Mucosa of rectum (tissue), 2 donors: Measurements from ENCODE around the gene TAOK1.
"Not testable (repeated sequence)": the region's sequence is repeated elsewhere in the genome, so short reads cannot be mapped to it uniquely, and the experiment has no call there.

Source experiments
- H3K27ac ChIP-seq, 2 donors: one replicate each; pipeline ENCODE4 v1.7.0; 2013; ENCODE audit warnings: inconsistent platforms in 2 of 2, low read depth in 2 of 2, low read length in 2 of 2
- H3K27me3 ChIP-seq, 2 donors: one replicate each; pipeline ENCODE4 v1.7.0; 2013; ENCODE audit warnings: low read length in 2 of 2; ENCODE audit not compliant: control insufficient read depth in 2 of 2, insufficient read depth in 2 of 2
- H3K36me3 ChIP-seq, 2 donors: one replicate each; pipeline ENCODE4 v1.7.0; 2013; ENCODE audit warnings: low read length in 2 of 2; ENCODE audit not compliant: control insufficient read depth in 2 of 2, insufficient read depth in 2 of 2
- H3K4me1 ChIP-seq, 2 donors: one replicate each; pipeline ENCODE4 v1.7.0; 2013; ENCODE audit warnings: low read length in 2 of 2, mild to moderate bottlenecking in 1 of 2; ENCODE audit not compliant: control insufficient read depth in 2 of 2, insufficient read depth in 2 of 2
- H3K4me3 ChIP-seq, 2 donors: one replicate each; pipeline ENCODE4 v1.7.0; 2013; ENCODE audit warnings: low read length in 2 of 2
- H3K9ac ChIP-seq, 2 donors: one replicate each; pipeline ENCODE4 v1.7.0; 2013; ENCODE audit warnings: low read length in 2 of 2, low read depth in 1 of 2, mild to moderate bottlenecking in 1 of 2
- H3K9me3 ChIP-seq, 2 donors: one replicate each; pipeline ENCODE4 v1.7.0; 2013; ENCODE audit warnings: low read length in 2 of 2; ENCODE audit not compliant: control insufficient read depth in 2 of 2
- donor health status: healthy.
- donor health status: Normal muscosa, but diverticular disease.

TAOK1 gene

GRCh38 chr17:29389982-29390850 is at the start of gene TAOK1:
TAOK1 (plus strand) TSS chr17:29390363; CDS start chr17:29451549, 61,186 bp downstream.
- H3K27me3 ChIP-seq, result no peaks in the 10 kb centered on the region
- peaks cover 7 to 13% of the 10 kb centered on the region in 2 donors for H3K4me1 ChIP-seq
- H3K4me3 ChIP-seq, result peak within 1 kb of the TSS; percentile 93 to 94
- no peaks in the 10 kb centered on the region for H3K9me3 ChIP-seq
- H3K36me3 ChIP-seq, result no peaks in the 10 kb centered on the region
- H3K9ac ChIP-seq, result peak within 1 kb of the TSS; percentile 89 to 90
- H3K27ac ChIP-seq, result peak within 1 kb of the TSS; percentile 94

GRCh38 chr17:29341726-29342125 is 48.4 kb upstream of the TAOK1 start:
- Histone ChIP-seq H3K4me3 (no peak overlapping the region), H3K9me3 (no peaks in the 10 kb centered on the region), H3K27ac (no peak overlapping the region), H3K4me1 (no peaks in the 10 kb centered on the region), H3K9ac (no peak overlapping the region), H3K27me3 (peaks cover 0 to 3% of the 10 kb centered on the region in 2 donors), H3K36me3 (no peaks in the 10 kb centered on the region)

GRCh38 chr17:29342158-29342765 is 47.9 kb upstream of the TAOK1 start:
- H3K9me3 ChIP-seq, result no peaks in the 10 kb centered on the region
- H3K4me1 ChIP-seq, result no peaks in the 10 kb centered on the region
- no peak overlapping the region for H3K27ac ChIP-seq
- peaks cover 0 to 3% of the 10 kb centered on the region in 2 donors for H3K27me3 ChIP-seq
- no peak overlapping the region for H3K9ac ChIP-seq
- H3K36me3 ChIP-seq, result no peaks in the 10 kb centered on the region
- H3K4me3 ChIP-seq, result no peak overlapping the region

GRCh38 chr17:29344201-29344856 is 45.8 kb upstream of the TAOK1 start:
- Histone ChIP-seq H3K4me3 (no peak overlapping the region), H3K27me3 (peaks cover 0 to 3% of the 10 kb centered on the region in 2 donors), H3K9me3 (no peaks in the 10 kb centered on the region), H3K9ac (no peak overlapping the region), H3K27ac (no peak overlapping the region), H3K36me3 (no peaks in the 10 kb centered on the region), H3K4me1 (no peaks in the 10 kb centered on the region)

GRCh38 chr17:29345066-29345465 is 45.1 kb upstream of the TAOK1 start:
- Histone ChIP-seq H3K27me3 (peaks cover 0 to 3% of the 10 kb centered on the region in 2 donors), H3K4me3 (no peak overlapping the region), H3K27ac (no peak overlapping the region), H3K4me1 (no peaks in the 10 kb centered on the region), H3K36me3 (no peaks in the 10 kb centered on the region), H3K9ac (no peak overlapping the region), H3K9me3 (no peaks in the 10 kb centered on the region)

GRCh38 chr17:29345470-29345869 is 44.7 kb upstream of the TAOK1 start:
- not testable (repeated sequence) for H3K4me3 ChIP-seq, H3K27ac ChIP-seq, H3K27me3 ChIP-seq, H3K4me1 ChIP-seq, H3K9ac ChIP-seq, H3K9me3 ChIP-seq, H3K36me3 ChIP-seq

- no peak overlapping the region for H3K27ac ChIP-seq
- peaks cover 0 to 3% of the 10 kb centered on the region in 2 donors for H3K27me3 ChIP-seq
- no peaks in the 10 kb centered on the region for H3K36me3 ChIP-seq
- no peaks in the 10 kb centered on the region for H3K9me3 ChIP-seq
- H3K4me3 ChIP-seq, result no peak overlapping the region
- H3K9ac ChIP-seq, result no peak overlapping the region
- H3K4me1 ChIP-seq, result no peaks in the 10 kb centered on the region
These were observed 43.7 kb upstream of the TAOK1 start for GRCh38 chr17:29346462-29346861.

GRCh38 chr17:29347831-29348629 is 42.1 kb upstream of the TAOK1 start:
- H3K9me3 ChIP-seq, result no peaks in the 10 kb centered on the region
- no peak overlapping the region for H3K27ac ChIP-seq
- H3K4me1 ChIP-seq, result no peaks in the 10 kb centered on the region
- H3K27me3 ChIP-seq, result peaks cover 0 to 3% of the 10 kb centered on the region in 2 donors
- H3K36me3 ChIP-seq, result no peaks in the 10 kb centered on the region
- no peak overlapping the region for H3K9ac ChIP-seq
- no peak overlapping the region for H3K4me3 ChIP-seq

GRCh38 chr17:29349409-29349808 is 40.8 kb upstream of the TAOK1 start:
- Histone ChIP-seq H3K36me3 (no peaks in the 10 kb centered on the region), H3K9me3 (no peaks in the 10 kb centered on the region), H3K27ac (no peak overlapping the region), H3K4me3 (no peak overlapping the region), H3K4me1 (no peaks in the 10 kb centered on the region), H3K9ac (no peak overlapping the region), H3K27me3 (no peaks in the 10 kb centered on the region)
